Activated CD4-positive, CD25-positive, alpha-beta regulatory T cell (primary cell): Measurements from ENCODE around the gene TXN2.
A peak's percentile ranks its signal among the peaks of the same experiment; 100 is the strongest.

Experiments used
- DNase-seq, 4 experiments: peaks; one replicate each; lab custom pipeline; 2025; lab: John Stamatoyannopoulos, UW

The TXN2 gene

GRCh38 chr22:36486619-36487384 is 5.4 kb upstream of the TXN2 start:
- peak; percentile 17 to 45 (median 26) for DNase-seq

DNA sequence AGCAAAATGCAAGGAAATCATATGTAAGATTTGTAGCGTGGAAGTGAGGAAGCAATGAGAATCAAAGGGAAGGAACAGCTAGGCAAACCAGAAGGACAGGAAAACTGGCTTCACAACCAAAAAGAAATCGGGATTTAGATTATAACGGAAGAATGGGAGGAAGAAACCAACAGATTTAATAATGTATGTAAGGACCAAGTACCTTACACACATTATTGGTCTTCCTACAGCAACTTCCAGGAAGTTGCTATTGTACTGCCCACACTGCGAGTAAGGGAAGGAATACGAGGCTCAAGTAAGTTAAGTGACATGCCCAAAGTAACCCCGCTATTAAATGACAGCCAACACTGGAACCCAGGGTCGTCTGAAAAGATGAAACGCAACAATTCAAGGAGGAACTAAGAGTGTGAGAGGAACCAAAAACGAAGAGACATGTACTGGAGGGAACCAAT is 473 bp downstream of the TXN2 start:
- DNase-seq: no peak

- no peak for DNase-seq
These were observed 2.5 kb downstream of the TXN2 start for GRCh38 chr22:36478966-36479365.

GRCh38 chr22:36475341-36475740 is 6.1 kb downstream of the TXN2 start:
- DNase-seq: no peak

GRCh38 chr22:36472689-36473088 is 8.8 kb downstream of the TXN2 start:
- no peak for DNase-seq

- DNase-seq: no peak
These were observed 10.1 kb downstream of the TXN2 start for GRCh38 chr22:36471341-36471821.

GRCh38 chr22:36470994-36471331 is 10.5 kb downstream of the TXN2 start:
- DNase-seq: no peak

DNA sequence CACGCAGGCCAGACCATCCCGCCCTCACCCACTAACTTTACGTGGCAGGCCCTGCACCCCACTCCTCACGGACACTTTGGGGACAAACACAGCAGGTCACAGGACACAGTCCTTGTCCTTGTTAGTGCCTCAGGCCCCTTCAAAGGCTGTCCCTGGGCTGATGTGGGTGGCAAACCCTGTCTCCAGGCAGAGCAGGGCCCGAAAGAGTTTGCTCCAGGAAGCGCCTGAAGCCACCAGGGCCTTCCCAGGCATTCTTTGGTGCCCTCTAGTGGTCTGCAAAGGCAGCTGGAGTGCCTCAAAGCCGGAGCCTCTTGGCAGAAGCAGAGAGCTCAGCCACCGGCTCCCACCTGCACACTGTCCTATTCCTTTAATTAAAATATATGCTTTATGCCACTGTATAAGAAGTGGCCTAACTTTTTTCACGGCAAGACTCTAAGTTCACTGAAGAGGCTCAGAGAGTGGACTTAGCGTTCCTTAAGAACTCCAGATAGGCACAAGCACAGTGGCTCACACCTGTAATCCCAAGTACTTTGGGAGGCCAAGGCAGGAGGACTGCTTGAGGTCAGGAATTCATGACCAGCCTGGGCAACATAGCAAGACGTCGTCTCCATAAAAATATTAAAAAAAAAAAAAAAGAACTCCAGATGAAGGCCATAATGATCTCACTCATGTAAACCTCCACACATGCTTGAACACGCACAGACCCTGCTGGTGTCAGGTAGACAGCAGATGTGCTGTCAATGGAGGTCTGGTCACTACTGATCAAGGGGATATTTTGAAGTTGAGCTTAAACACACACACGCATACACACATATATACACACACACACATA is 11.1 kb downstream of the TXN2 start:
- peak; percentile 45 to 68 (median 62) for DNase-seq

DNA sequence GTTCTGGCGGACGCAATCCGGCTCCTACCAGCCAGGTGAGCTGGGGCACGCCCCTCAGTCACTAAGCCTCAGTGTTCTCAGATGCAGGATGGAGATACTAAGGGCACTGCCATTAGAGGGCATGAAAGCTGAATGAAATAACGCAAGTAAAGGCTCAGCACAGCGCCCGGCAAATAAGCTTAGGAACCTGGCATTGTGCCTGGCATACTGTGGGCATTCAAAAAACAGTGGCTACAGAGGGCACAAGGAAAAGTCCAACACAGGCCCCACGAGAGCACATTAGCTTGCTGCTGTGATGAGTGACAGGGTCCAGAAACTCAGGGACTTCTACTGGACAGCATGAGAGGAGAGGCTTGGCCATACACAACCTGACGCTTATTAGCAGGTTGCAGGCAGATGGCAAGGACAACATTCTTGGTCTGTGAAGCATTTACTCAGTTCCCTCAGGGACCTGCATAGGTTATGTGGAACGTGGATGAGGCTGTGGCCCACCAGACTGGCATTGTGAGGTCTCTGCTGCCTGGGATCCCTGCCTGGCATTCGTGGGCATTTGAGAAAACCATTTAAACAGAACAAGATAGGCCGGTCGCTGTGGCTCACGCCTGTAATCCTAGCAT is 12.2 kb downstream of the TXN2 start:
- DNase-seq: no peak

DNA sequence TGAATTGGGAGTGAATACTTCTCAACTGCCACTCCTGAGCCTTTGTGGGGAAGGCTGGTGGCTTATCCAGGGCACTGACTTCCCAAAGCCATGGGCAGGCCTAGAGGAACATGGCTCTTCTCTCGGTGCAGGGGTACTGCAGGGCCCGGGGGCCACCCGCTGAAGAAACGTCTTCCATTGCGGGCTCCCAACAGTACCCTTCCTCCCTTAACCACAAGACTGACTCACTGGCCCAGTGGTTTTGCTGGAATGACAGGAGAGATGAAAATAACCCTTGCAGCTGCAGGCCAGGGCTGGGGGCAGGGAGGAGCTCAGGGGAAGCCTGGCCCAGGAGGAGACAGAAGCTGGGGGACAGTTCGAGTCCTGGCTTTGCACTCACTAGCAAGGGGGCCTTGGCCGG is 13.5 kb downstream of the TXN2 start:
- no peak for DNase-seq

DNA sequence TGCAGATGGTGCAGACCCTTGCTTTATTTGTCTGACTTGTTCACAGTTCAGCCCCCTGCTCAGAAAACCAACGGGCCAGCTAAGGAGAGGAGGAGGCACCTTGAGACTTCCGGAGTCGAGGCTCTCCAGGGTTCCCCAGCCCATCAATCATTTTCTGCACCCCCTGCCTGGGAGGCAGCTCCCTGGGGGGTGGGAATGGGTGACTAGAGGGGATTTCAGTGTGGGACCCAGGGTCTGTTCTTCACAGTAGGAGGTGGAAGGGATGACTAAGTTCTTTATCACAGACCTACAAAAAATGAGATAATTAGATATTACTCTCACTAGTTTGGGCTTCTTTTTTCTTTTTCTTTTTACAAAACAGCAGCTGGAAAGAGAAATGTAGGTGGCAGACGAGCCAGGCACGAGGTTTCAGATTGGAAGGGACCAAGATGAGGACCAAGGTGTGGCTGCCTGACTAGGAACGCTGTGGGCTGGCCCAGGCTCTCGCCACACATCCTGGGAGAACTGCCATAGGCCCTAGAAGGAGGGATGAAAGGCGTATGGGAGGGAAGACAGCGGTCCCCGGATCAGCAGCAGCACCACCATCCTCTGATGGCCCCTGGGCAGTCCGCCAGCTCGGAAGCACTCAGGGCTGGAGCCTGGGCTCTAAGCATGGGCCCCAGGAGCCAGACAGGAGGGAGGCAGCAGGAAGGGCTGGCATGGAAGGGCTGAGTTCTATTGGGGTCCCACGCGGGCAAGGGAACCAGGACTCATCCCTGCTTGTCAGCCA is 14.2 kb downstream of the TXN2 start:
- no peak for DNase-seq

DNA sequence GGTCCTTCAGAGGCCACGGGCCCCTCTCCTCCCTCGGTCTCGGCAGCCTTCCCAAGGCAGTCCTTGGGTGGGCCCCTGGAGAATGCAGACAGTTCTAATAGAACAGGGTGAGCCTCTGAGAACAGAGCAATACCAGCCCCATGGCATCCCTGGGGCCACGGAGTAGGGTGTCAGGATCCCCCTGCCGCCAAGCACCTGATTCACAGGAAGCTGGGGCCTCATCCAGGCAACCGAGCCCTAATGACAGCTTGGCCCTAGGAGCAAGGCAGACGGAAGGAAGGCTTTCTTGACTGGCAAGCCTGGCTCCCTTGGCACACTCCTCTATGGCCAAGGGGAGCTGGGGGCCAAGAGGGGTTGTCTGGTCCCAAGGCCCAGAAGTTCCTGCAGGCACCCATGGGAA is 15.2 kb downstream of the TXN2 start:
- no peak for DNase-seq

DNA sequence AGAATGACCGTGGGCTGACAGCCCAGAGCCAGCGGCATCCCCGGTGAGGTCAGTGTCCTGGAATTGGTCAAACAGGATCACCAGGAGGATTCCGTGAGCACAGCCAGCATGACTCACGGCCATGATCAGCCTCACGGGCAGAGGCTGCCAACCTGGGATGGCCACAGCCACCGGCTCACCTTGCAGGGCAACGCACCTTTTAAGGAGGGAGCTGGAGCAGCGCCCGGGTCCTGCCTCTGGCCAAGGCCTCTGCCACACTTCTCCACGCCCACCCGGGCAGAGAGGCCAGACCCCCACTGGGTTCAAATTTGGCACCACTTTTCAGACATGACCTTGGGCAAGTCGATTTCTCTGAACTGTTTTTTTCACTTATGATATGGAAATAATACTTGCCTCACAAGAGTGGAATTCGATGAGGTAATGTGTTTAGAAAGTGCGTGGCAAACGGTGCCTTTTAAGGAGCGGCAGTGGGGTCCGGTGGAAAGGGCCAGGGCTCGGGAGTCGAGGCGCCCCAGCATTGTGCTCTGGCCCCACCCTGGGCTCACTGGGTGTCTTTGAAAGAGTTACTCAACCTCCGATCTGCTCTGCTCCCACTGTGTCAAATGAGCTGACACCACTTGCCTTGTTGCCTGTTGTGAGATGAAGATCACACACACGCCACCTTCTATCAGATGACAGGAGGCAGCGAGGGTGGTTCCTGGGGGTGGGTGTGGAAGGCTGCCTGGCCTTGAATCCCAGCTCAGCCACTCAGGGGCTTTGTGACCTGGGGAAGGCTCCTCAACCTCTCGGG is 16.0 kb downstream of the TXN2 start:
- no peak for DNase-seq

DNA sequence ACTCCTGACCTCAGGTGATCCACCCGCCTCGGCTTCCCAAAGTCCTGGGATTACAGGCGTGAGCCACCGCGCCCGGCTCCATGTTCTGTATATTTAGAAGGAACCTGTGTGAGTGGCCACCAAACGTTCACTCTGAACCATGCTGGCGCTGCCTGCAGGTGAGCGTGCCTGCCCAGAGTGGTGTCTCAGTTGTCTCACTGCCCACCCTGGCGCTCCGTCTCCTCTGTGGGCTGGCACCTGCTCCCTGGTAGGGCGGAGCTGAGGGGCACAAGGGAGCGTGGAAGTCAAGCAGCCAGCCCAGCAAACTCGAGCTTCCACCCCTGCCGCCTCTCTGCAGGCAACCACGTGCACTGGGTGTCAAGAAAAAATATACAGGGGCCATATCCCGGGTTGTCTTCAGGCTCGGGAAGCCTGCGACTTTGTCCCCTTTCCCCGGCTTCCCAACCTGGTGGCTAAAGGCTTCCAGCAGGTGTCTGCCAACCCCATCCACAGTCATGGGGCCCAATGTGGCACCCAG is 16.7 kb downstream of the TXN2 start:
- no peak for DNase-seq

DNA sequence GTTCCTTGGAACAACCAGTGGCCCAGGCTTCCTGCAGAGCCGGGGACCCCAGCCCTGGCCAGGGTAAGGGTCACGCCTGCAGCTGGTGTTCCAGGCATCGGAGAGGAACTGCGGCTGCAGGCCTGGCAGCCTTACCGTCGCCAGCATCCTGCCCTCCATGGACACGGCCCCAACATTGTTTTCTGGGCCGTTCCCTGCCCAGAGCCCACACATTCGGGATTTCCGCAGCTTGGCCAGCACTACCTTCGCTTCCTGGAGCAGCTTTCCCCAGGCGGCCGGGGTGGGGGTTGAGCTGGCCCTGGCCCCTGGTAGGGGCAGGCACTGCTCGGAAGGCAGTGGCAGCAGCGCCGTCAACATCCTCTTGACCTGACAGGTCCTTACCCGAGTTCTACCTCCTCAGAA is 17.7 kb downstream of the TXN2 start:
- DNase-seq: no peak

- DNase-seq: no peak
These were observed 19.5 kb downstream of the TXN2 start for GRCh38 chr22:36461665-36462649.

DNA sequence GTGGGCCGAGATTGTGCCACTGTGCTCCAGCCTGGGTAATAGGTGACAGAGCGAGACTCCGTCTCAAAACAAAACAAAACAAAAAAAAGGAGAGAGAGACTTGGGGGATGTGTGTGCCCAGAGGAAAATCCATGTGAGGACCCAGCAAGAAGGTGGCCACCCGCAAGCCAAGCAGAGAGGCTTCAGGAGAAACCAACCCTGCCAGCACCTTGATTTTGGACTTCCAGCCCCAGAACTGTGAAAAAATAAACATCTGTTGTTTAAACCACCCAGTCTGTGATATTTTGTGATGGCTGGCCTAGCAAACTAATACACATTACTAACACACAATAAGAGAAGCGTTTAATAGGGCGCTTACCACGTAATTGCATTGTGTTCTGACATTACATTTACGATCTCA is 21.2 kb downstream of the TXN2 start:
- DNase-seq: no peak

GRCh38 chr22:36457688-36458450 is 23.6 kb downstream of the TXN2 start:
- DNase-seq: no peak

DNA sequence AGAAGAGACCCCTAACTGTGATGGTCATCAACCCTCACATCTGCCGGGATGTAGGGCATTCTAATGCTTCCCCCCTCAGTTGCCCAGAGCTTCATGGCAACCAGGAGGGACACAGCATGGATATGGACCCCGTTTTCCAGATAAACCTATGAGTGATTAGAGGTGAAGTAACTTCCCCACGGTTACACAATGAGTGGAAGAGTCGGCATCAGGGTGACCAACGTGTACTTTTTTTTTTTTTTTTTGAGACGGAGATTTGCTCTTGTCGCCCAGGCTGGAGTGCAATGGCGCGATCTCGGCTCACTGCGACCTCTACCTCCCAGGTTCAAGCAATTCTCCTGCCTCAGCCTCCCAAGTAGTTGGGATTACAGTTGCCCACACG is 25.0 kb downstream of the TXN2 start:
- DNase-seq: no peak
